Measurements from ENCODE around the gene ARMC8. TPM values are rescaled to one million over a fixed set of nuclear protein-coding genes. Genes with fewer than 3 reads are reported as not detected.

Gene ARMC8
- total and polyA plus RNA-seq, 2 donors (not counting 1 experiment from before 2014, with no cell fraction given): 35.3 to 81.1 TPM

DNA sequence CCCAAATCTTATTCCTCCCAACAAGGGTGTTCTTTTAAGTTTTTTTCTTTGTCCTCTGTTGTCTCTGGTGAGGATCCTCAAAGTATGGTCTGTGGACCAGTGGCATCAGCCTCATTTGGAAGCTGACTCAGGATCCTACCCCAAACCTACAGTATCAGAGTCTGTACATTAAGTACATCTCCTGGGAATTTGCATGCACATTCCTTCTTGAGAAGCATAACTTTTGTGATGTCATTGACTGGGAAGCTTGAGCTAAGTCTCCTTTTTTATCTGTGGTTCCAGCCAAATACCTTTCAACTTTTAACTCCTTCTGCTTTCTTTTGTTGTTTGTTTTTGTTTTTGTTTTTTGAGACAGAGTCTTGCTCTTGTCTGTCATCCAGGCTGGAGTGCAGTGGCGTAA, 40.5 kb downstream of the ARMC8 start:
- H3K9ac ChIP-seq (ENCODE audit: low read length): no peak overlapping the region
- DNase-seq (no peak), ATAC-seq (ENCODE audit: low read depth) (no peak)
- H3K4me1 ChIP-seq (ENCODE audit: control insufficient read depth in 2 of 2, insufficient read depth in 2 of 2, low read length in 2 of 2): no peaks in the 10 kb centered on the region
- peaks cover 16 to 74% of the 10 kb centered on the region in 2 experiments for H3K36me3 ChIP-seq (replicated peaks in 1 of 2; ENCODE audit: control extremely low read depth in 1 of 2, control insufficient read depth in 1 of 2, extremely low read depth in 1 of 2, insufficient read depth in 2 of 2, low read length in 1 of 2)
- H3K27ac ChIP-seq (ENCODE audit: low read length in 2 of 2): no peak overlapping the region
- no peak overlapping the region for H2AFZ ChIP-seq (ENCODE audit: insufficient read depth, low read depth, low read length, poor library complexity, severe bottlenecking)
- no peak for TF ChIP-seq EZH2 (IDR thresholded peaks at IDR 0.05; ENCODE audit: borderline replicate concordance, insufficient read depth, low read depth, low read length, poor library complexity, severe bottlenecking)
- TF ChIP-seq, protein P1, sequence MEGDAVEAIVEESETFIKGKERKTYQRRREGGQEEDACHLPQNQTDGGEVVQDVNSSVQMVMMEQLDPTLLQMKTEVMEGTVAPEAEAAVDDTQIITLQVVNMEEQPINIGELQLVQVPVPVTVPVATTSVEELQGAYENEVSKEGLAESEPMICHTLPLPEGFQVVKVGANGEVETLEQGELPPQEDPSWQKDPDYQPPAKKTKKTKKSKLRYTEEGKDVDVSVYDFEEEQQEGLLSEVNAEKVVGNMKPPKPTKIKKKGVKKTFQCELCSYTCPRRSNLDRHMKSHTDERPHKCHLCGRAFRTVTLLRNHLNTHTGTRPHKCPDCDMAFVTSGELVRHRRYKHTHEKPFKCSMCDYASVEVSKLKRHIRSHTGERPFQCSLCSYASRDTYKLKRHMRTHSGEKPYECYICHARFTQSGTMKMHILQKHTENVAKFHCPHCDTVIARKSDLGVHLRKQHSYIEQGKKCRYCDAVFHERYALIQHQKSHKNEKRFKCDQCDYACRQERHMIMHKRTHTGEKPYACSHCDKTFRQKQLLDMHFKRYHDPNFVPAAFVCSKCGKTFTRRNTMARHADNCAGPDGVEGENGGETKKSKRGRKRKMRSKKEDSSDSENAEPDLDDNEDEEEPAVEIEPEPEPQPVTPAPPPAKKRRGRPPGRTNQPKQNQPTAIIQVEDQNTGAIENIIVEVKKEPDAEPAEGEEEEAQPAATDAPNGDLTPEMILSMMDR (IDR thresholded peaks at IDR 0.05): no peak
- Mint-ChIP-seq H3K27me3 (no peaks in the 10 kb centered on the region), H3K4me1 (peaks cover 2% of the 10 kb centered on the region), H3K9me3 (ENCODE audit: insufficient read depth) (no peaks in the 10 kb centered on the region), H3K27ac (no peak overlapping the region), H3K4me3 (no peak overlapping the region)
- H4K20me1 ChIP-seq (ENCODE audit: control insufficient read depth, insufficient read depth, low read length, poor library complexity, severe bottlenecking): no peaks in the 10 kb centered on the region
- WGBS (ENCODE audit: insufficient coverage): 100% methylated on average over 1 of the region's 1 CpG
- no peaks in the 10 kb centered on the region for H3K27me3 ChIP-seq (replicated peaks in 1 of 4; ENCODE audit: control extremely low read depth in 1 of 4, control insufficient read depth in 3 of 4, insufficient read depth in 4 of 4, low read length in 3 of 4)
- H3K4me2 ChIP-seq (replicated peaks; ENCODE audit: low read depth, low read length, poor library complexity, severe bottlenecking): no peak overlapping the region
- intact Hi-C loops (cut with micrococcal nuclease): no loop called here
- H3K4me3 ChIP-seq (ENCODE audit: control extremely low read depth in 1 of 5, extremely low read depth in 1 of 5, insufficient read depth in 1 of 5, low read depth in 2 of 5, low read length in 4 of 5): no peak overlapping the region
- ChIA-PET CTCF (no interaction called here), POLR2A (no interaction called here)
- H3K9me3 ChIP-seq (ENCODE audit: control extremely low read depth in 1 of 3, control insufficient read depth in 2 of 3, insufficient read depth in 1 of 3, low read length in 2 of 3): no peaks in the 10 kb centered on the region
- H3K79me2 ChIP-seq (ENCODE audit: control insufficient read depth, insufficient read depth, low read length): no peaks in the 10 kb centered on the region

DNA sequence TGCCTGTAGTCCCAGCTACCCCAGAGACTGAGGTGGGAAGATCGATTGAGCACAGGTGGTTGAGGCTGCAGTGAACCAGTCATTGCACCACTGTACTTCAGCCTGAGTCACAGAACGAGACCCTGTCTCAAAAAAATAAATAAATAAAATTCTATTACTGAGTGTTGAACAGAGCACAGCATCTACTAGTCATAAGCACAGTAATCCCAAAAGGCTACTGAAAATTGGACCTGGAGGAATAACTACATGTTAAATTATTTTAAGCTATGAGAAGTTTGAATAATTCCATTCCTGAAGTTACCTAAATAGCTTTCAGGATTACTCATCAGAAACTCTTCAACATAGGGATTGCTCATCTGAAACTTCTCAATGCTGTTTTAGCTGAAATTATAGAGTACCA, 43.4 kb downstream of the ARMC8 start:
- Mint-ChIP-seq H3K27me3 (no peaks in the 10 kb centered on the region), H3K4me1 (no peaks in the 10 kb centered on the region), H3K27ac (no peak overlapping the region), H3K4me3 (no peak overlapping the region), H3K9me3 (ENCODE audit: insufficient read depth) (no peaks in the 10 kb centered on the region)
- Histone ChIP-seq H3K27ac (ENCODE audit: low read length in 2 of 2) (no peak overlapping the region), H2AFZ (ENCODE audit: insufficient read depth, low read depth, low read length, poor library complexity, severe bottlenecking) (no peak overlapping the region), H4K20me1 (ENCODE audit: control insufficient read depth, insufficient read depth, low read length, poor library complexity, severe bottlenecking) (no peaks in the 10 kb centered on the region), H3K79me2 (ENCODE audit: control insufficient read depth, insufficient read depth, low read length) (no peaks in the 10 kb centered on the region), H3K4me3 (ENCODE audit: control extremely low read depth in 1 of 5, extremely low read depth in 1 of 5, insufficient read depth in 1 of 5, low read depth in 2 of 5, low read length in 4 of 5) (no peak overlapping the region), H3K9me3 (ENCODE audit: control extremely low read depth in 1 of 3, control insufficient read depth in 2 of 3, insufficient read depth in 1 of 3, low read length in 2 of 3) (no peaks in the 10 kb centered on the region), H3K9ac (ENCODE audit: low read length) (no peak overlapping the region), H3K36me3 (replicated peaks in 1 of 2; ENCODE audit: control extremely low read depth in 1 of 2, control insufficient read depth in 1 of 2, extremely low read depth in 1 of 2, insufficient read depth in 2 of 2, low read length in 1 of 2) (peaks cover 17 to 60% of the 10 kb centered on the region in 2 experiments), H3K4me1 (ENCODE audit: control insufficient read depth in 2 of 2, insufficient read depth in 2 of 2, low read length in 2 of 2) (no peaks in the 10 kb centered on the region), H3K4me2 (replicated peaks; ENCODE audit: low read depth, low read length, poor library complexity, severe bottlenecking) (no peak overlapping the region), H3K27me3 (replicated peaks in 1 of 4; ENCODE audit: control extremely low read depth in 1 of 4, control insufficient read depth in 3 of 4, insufficient read depth in 4 of 4, low read length in 3 of 4) (no peaks in the 10 kb centered on the region)
- no peak for DNase-seq
- POLR2A ChIA-PET: no interaction called here
- ATAC-seq (ENCODE audit: low read depth): no peak
- no CpG with 5 or more reads among the region's 2 CpGs for WGBS (ENCODE audit: insufficient coverage)
- intact Hi-C loops (cut with micrococcal nuclease): no loop called here
- CTCF ChIA-PET: interaction anchor here (0.8 kb wide), 1 partner anchor 18 kb away, joined by 3 read pairs; no protein-coding TSS in a partner anchor
- TF ChIP-seq, protein P1 (IDR thresholded peaks at IDR 0.05): no peak
- no peak for TF ChIP-seq EZH2 (IDR thresholded peaks at IDR 0.05; ENCODE audit: borderline replicate concordance, insufficient read depth, low read depth, low read length, poor library complexity, severe bottlenecking)

Measured in B cell (primary cell).